ENCODE results near the gene PSMG3.

Gene PSMG3

DNA sequence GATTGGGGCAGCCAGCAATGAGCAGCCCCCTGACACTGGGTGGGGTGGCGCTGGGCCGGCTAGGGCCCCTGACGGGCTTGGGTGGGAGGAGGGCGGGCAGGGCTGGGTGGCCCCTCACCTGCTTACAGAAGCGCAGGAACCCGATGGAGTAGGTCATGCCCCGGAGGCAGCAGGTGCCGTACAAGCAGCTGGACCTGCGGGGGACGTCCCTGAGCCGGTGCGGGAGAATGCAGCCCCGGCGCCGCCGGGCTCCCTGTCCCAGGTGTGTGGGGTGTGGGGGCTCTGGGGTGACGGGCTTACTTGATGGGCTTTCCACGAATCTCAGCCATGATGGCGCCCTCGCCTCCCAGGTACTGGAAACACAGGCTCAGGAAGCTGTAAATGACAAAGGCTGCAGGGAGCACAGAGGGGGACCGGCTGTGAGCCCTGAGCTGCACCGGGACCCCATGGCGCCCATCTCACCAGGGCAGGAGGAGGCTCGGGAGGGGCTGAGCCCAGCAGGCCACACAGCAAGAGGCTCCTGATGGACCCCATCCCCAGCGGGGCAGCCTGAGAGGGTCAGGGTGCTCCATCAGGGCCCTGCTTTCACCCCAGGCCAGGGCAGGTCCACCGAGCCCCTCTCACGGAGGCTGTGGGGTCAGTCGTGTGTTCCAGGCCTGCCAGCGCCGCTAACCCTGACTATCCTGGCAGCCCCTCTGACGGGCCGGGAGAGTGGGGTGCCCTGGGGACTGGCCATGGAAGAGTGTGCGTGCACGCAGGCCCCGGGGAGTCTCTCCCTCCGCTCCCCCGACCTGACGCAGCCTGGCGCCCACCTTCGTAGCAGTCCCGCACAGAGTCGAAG is 19.6 kb downstream of the PSMG3 start:
- TF ChIP-seq SIN3A (IDR thresholded peaks at IDR 0.05; ENCODE audit: borderline replicate concordance, insufficient read depth, low read length), result no peak
- TF ChIP-seq, protein P1, sequence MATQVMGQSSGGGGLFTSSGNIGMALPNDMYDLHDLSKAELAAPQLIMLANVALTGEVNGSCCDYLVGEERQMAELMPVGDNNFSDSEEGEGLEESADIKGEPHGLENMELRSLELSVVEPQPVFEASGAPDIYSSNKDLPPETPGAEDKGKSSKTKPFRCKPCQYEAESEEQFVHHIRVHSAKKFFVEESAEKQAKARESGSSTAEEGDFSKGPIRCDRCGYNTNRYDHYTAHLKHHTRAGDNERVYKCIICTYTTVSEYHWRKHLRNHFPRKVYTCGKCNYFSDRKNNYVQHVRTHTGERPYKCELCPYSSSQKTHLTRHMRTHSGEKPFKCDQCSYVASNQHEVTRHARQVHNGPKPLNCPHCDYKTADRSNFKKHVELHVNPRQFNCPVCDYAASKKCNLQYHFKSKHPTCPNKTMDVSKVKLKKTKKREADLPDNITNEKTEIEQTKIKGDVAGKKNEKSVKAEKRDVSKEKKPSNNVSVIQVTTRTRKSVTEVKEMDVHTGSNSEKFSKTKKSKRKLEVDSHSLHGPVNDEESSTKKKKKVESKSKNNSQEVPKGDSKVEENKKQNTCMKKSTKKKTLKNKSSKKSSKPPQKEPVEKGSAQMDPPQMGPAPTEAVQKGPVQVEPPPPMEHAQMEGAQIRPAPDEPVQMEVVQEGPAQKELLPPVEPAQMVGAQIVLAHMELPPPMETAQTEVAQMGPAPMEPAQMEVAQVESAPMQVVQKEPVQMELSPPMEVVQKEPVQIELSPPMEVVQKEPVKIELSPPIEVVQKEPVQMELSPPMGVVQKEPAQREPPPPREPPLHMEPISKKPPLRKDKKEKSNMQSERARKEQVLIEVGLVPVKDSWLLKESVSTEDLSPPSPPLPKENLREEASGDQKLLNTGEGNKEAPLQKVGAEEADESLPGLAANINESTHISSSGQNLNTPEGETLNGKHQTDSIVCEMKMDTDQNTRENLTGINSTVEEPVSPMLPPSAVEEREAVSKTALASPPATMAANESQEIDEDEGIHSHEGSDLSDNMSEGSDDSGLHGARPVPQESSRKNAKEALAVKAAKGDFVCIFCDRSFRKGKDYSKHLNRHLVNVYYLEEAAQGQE (IDR thresholded peaks at IDR 0.05; ENCODE audit: insufficient read depth in 1 of 2, low read depth in 2 of 2, low read length in 2 of 2), result no peak
- TF ChIP-seq TAF1 (IDR thresholded peaks at IDR 0.05; ENCODE audit: borderline replicate concordance, insufficient read depth, low read length), result no peak
- TF ChIP-seq POLR2AphosphoS5 (IDR thresholded peaks at IDR 0.05; ENCODE audit: low read depth, low read length), result no peak
- no peak for TF ChIP-seq FOXP2 (optimal IDR thresholded peaks at IDR 0.05; ENCODE audit: borderline replicate concordance, extremely low read depth, extremely low read length, insufficient read depth)

- TF ChIP-seq FOXP2 (optimal IDR thresholded peaks at IDR 0.05; ENCODE audit: borderline replicate concordance, extremely low read depth, extremely low read length, insufficient read depth), result no peak
- no peak for TF ChIP-seq SIN3A (IDR thresholded peaks at IDR 0.05; ENCODE audit: borderline replicate concordance, insufficient read depth, low read length)
- TF ChIP-seq TAF1 (IDR thresholded peaks at IDR 0.05; ENCODE audit: borderline replicate concordance, insufficient read depth, low read length), result no peak
- TF ChIP-seq POLR2AphosphoS5 (IDR thresholded peaks at IDR 0.05; ENCODE audit: low read depth, low read length), result no peak
- TF ChIP-seq, protein P1 (IDR thresholded peaks at IDR 0.05; ENCODE audit: insufficient read depth in 1 of 2, low read depth in 2 of 2, low read length in 2 of 2), result no peak
Observed at GRCh38 chr7:1549357-1550004, 20.4 kb downstream of the PSMG3 start.

DNA sequence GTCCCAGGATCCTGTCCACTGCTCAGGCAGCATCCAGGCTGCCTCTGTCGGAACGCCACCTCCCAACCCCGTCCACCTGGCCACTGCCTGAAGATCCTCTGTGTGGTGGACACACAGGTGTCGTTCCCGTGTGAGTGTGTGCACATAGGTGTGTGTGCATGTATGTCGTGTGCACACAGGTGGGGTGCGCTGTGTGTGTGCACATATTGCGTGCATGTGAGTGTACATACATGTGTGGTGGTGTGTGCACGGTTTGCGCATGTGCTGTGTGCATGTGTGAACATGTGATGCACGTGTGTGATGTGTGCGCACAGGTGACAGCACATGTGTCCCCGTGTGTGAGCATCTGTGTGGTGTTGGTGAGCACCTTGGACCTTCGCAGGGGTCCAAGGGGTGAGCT is 20.9 kb downstream of the PSMG3 start:
- no peak for TF ChIP-seq POLR2AphosphoS5 (IDR thresholded peaks at IDR 0.05; ENCODE audit: low read depth, low read length)
- no peak for TF ChIP-seq FOXP2 (optimal IDR thresholded peaks at IDR 0.05; ENCODE audit: borderline replicate concordance, extremely low read depth, extremely low read length, insufficient read depth)
- TF ChIP-seq, protein P1 (IDR thresholded peaks at IDR 0.05; ENCODE audit: insufficient read depth in 1 of 2, low read depth in 2 of 2, low read length in 2 of 2), result no peak
- no peak for TF ChIP-seq TAF1 (IDR thresholded peaks at IDR 0.05; ENCODE audit: borderline replicate concordance, insufficient read depth, low read length)
- no peak for TF ChIP-seq SIN3A (IDR thresholded peaks at IDR 0.05; ENCODE audit: borderline replicate concordance, insufficient read depth, low read length)

GRCh38 chr7:1548438-1548831 is 21.4 kb downstream of the PSMG3 start:
- TF ChIP-seq FOXP2 (optimal IDR thresholded peaks at IDR 0.05; ENCODE audit: borderline replicate concordance, extremely low read depth, extremely low read length, insufficient read depth), result no peak

DNA sequence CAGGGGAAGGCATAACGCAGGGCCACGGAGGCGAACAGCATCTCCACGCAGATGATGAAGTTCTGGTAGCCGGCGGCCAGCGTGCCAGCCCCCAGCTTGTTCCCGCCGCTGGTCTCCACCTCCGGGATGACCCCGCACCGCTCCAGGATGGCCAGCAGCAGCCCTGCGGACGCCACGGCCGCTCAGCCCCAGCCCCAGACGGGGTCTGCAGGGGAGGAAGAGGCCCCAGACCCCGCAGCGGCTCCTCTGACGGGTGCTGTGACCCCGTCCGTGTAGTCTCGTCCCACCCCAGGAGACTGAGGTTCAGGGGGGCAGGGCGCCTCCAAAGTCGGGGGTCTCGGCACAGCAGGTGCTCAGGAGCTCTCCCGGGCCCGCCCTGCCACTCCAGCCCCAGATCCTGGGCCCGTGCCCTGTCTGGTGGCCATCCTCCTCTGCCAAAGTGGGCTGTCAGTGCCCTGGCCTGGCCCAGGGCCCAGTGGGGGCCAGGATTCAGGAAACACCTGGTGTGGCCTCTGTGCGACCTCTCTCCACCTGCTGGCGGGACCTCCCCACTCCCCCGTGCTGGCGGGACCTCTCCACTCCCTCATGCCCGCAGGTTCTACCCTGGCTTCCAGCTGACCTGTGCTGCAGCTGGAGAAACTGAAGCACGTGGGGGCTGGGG is 21.9 kb downstream of the PSMG3 start:
- TF ChIP-seq SIN3A (IDR thresholded peaks at IDR 0.05; ENCODE audit: borderline replicate concordance, insufficient read depth, low read length), result no peak
- TF ChIP-seq TAF1 (IDR thresholded peaks at IDR 0.05; ENCODE audit: borderline replicate concordance, insufficient read depth, low read length), result no peak
- TF ChIP-seq FOXP2 (optimal IDR thresholded peaks at IDR 0.05; ENCODE audit: borderline replicate concordance, extremely low read depth, extremely low read length, insufficient read depth), result no peak
- TF ChIP-seq, protein P1 (IDR thresholded peaks at IDR 0.05; ENCODE audit: insufficient read depth in 1 of 2, low read depth in 2 of 2, low read length in 2 of 2), result no peak
- no peak for TF ChIP-seq POLR2AphosphoS5 (IDR thresholded peaks at IDR 0.05; ENCODE audit: low read depth, low read length)
